Trophoblast cell (in vitro differentiated cells and primary cell): ENCODE results near the gene CSTF2T.

ENCODE experiments used
- DNase-seq, 2 donors: peaks; one replicate each; pipeline ENCODE4 v3.0.0-alpha.2; 2016
- H2AFZ ChIP-seq: 2 replicates; pipeline ENCODE4 v1.6.1; 2013; ENCODE audit warnings: low read length, moderate library complexity, mild to moderate bottlenecking; ENCODE audit not compliant: insufficient read depth, poor library complexity
- H2AK5ac ChIP-seq: 2 replicates; pipeline ENCODE4 v1.6.1; 2013; ENCODE audit warnings: mild to moderate bottlenecking, low read length
- H2BK120ac ChIP-seq: 2 replicates; pipeline ENCODE4 v1.6.1; 2013; ENCODE audit warnings: low read length, mild to moderate bottlenecking, moderate library complexity; ENCODE audit not compliant: insufficient read depth, poor library complexity
- H2BK12ac ChIP-seq: 2 replicates; pipeline ENCODE4 v1.6.1; 2013; ENCODE audit warnings: mild to moderate bottlenecking, low read length, moderate library complexity
- H2BK5ac ChIP-seq: 2 replicates; pipeline ENCODE4 v1.6.1; 2013; ENCODE audit warnings: low read length, low read depth, moderate library complexity, mild to moderate bottlenecking; ENCODE audit not compliant: poor library complexity
- H3K14ac ChIP-seq: 2 replicates; pipeline ENCODE4 v1.6.1; 2013; ENCODE audit warnings: mild to moderate bottlenecking, low read length
- H3K18ac ChIP-seq: 2 replicates; pipeline ENCODE4 v1.6.1; 2013; ENCODE audit warnings: mild to moderate bottlenecking, low read length
- H3K23ac ChIP-seq: 2 replicates; pipeline ENCODE4 v1.6.1; 2013; ENCODE audit warnings: low read length
- H3K27ac ChIP-seq: 2 replicates; pipeline ENCODE4 v1.5.1; 2013; ENCODE audit warnings: low read depth, mild to moderate bottlenecking, inconsistent platforms, low read length, moderate library complexity
- H3K27me3 ChIP-seq: 2 replicates; pipeline ENCODE4 v1.6.1; 2013; ENCODE audit warnings: inconsistent platforms, mild to moderate bottlenecking, low read length, moderate library complexity; ENCODE audit not compliant: insufficient read depth
- H3K36me3 ChIP-seq, 2 experiments: 1 replicate in 1 of 2; 2 replicates in 1 of 2; pipeline ENCODE4 v1.6.1; 2013; ENCODE audit warnings: low read length in 2 of 2, mild to moderate bottlenecking in 2 of 2, moderate library complexity in 1 of 2; ENCODE audit not compliant: insufficient read depth in 2 of 2, control insufficient read depth in 1 of 2
- H3K4ac ChIP-seq: 2 replicates; pipeline ENCODE4 v1.6.1; 2013; ENCODE audit warnings: low read depth, mild to moderate bottlenecking, low read length, moderate library complexity
- H3K4me1 ChIP-seq, 2 experiments: 1 replicate in 1 of 2; 2 replicates in 1 of 2; pipeline ENCODE4 v1.6.1; 2013; ENCODE audit warnings: low read length in 2 of 2, mild to moderate bottlenecking in 2 of 2, moderate library complexity in 1 of 2; ENCODE audit not compliant: insufficient read depth in 2 of 2, control insufficient read depth in 1 of 2
- H3K4me2 ChIP-seq: 2 replicates; pipeline ENCODE4 v1.6.1; 2013; ENCODE audit warnings: inconsistent platforms, mild to moderate bottlenecking, low read length, moderate library complexity
- H3K4me3 ChIP-seq: 2 replicates; pipeline ENCODE4 v1.5.1; 2013; ENCODE audit warnings: mild to moderate bottlenecking, low read depth, low read length, inconsistent platforms
- H3K79me1 ChIP-seq: one replicate; pipeline ENCODE4 v1.6.1; 2013; ENCODE audit warnings: low read length
- H3K79me2 ChIP-seq: 2 replicates; pipeline ENCODE4 v1.6.1; 2013; ENCODE audit warnings: low read length, mild to moderate bottlenecking; ENCODE audit not compliant: control insufficient read depth, insufficient read depth, poor library complexity
- H3K9ac ChIP-seq: 2 replicates; pipeline ENCODE4 v1.6.1; 2013; ENCODE audit warnings: mild to moderate bottlenecking, low read length
- H3K9me3 ChIP-seq: 2 replicates; pipeline ENCODE4 v1.6.1; 2013; ENCODE audit warnings: low read depth, mild to moderate bottlenecking, control low read depth, inconsistent platforms, low read length; ENCODE audit not compliant: insufficient read depth
- H4K12ac ChIP-seq: 2 replicates; pipeline ENCODE4 v1.6.1; 2013; ENCODE audit warnings: low read depth, mild to moderate bottlenecking, low read length, moderate library complexity
- H4K8ac ChIP-seq: 2 replicates; pipeline ENCODE4 v1.6.1; 2013; ENCODE audit warnings: low read depth, mild to moderate bottlenecking, low read length, moderate library complexity
- H4K91ac ChIP-seq: one replicate; pipeline ENCODE4 v1.6.1; 2013; ENCODE audit warnings: low read depth, mild to moderate bottlenecking, low read length, moderate library complexity
- WGBS: extraction: QIAGEN DNeasy Blood & Tissue Kit; methylation state at CpG from one replicate; pipeline ENCODE4 v1.1.7; 2013; ENCODE audit warnings: missing lambda C conversion rate; ENCODE audit not compliant: insufficient read length, insufficient coverage; ENCODE audit errors: extremely low coverage; 5-methylcytosine and 5-hydroxymethylcytosine counted together

CSTF2T gene

GRCh38 chr10:51698473-51699063, 827 bp downstream of the CSTF2T start:
- no peak overlapping the region for H2BK5ac ChIP-seq
- peak overlapping the region; percentile 66 for H4K12ac ChIP-seq
- peak overlapping the region; percentile 45 for H3K14ac ChIP-seq
- peaks cover 7% of the 10 kb centered on the region for H3K79me1 ChIP-seq
- H3K18ac ChIP-seq = no peak overlapping the region
- peak overlapping the region; percentile 80 for H4K8ac ChIP-seq
- peak overlapping the region; percentile 80 for H3K4me3 ChIP-seq
- H3K27me3 ChIP-seq = no peaks in the 10 kb centered on the region
- peak overlapping the region; percentile 28 for H3K4ac ChIP-seq
- no peaks in the 10 kb centered on the region for H3K9me3 ChIP-seq
- no peak overlapping the region for H3K23ac ChIP-seq
- peak overlapping the region; percentile 72 for H4K91ac ChIP-seq
- no CpG with 5 or more reads among the region's 8 CpGs for WGBS
- H3K27ac ChIP-seq = no peak overlapping the region
- H2BK120ac ChIP-seq = no peak overlapping the region
- peak overlapping the region; percentile 81 for H3K9ac ChIP-seq
- H2AK5ac ChIP-seq = no peak overlapping the region
- H2AFZ ChIP-seq = no peak overlapping the region
- no peak overlapping the region for H2BK12ac ChIP-seq
- H3K79me2 ChIP-seq = peaks cover 11% of the 10 kb centered on the region
- H3K4me2 ChIP-seq = peak overlapping the region; percentile 79
- H3K4me1 ChIP-seq = peaks cover 5 to 9% of the 10 kb centered on the region in 2 experiments
- DNase-seq = no peak
- peaks cover 4 to 9% of the 10 kb centered on the region in 2 experiments for H3K36me3 ChIP-seq

DNA sequence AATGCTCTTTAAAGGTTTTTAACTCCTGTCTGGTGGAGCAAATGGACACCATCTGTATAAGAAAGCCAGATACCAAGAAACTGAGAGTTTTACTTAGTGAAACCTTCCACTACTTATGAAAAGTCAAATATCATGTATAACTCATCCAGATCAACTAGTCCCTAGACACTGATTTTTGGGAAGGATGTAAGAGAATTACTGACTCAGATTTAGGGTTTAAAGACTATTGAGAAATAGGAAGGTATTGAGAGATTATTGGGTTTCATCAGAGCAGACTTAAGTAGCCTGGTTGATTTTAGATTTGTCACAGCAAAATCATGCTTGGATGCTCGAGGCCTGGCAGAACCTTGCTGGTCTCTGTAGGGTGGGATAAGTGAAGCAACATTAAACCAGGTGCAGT, 3.1 kb downstream of the CSTF2T start:
- H3K9ac ChIP-seq = no peak overlapping the region

DNA sequence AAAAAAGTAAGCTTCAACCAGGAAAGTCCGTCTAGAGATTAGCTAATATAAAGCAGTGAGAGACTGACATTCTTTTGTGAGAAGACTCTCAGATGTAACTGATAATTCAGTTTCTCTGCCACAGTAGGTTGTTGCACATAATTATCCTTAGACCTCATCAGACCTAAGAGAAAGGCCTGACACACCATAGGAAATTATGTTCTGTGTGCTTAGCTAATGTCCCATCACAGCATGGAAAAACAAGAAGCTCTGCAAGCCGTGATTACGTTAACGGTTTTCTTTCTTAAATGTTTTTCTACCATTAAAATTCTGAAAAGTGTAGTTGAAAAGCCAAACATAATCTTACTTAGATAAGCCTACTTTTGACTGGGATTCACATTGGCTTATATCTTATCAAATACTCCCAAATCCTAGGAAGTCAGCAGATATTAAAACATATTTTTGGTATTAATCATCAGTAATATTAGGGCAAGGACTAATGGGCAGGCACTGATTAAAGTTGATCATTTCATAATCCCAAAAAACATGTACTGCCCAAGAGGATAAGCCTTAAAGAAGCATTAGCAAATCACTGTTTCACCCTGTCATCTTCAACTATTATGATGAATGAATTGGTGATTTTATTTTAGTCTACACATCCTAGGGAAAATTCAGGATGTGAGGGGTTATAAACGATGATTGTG, 5.2 kb downstream of the CSTF2T start:
- no peak overlapping the region for H2BK120ac ChIP-seq
- no peak overlapping the region for H3K4me2 ChIP-seq
- peaks cover 4 to 9% of the 10 kb centered on the region in 2 experiments for H3K36me3 ChIP-seq
- H3K9ac ChIP-seq = no peak overlapping the region
- no peak overlapping the region for H3K23ac ChIP-seq
- no peaks in the 10 kb centered on the region for H3K27me3 ChIP-seq
- no peak overlapping the region for H2BK12ac ChIP-seq
- H3K18ac ChIP-seq = no peak overlapping the region
- whole genome bisulfite sequencing = no CpG with 5 or more reads among the region's 5 CpGs
- no peak overlapping the region for H2AFZ ChIP-seq
- no peaks in the 10 kb centered on the region for H3K9me3 ChIP-seq
- no peak overlapping the region for H3K4ac ChIP-seq
- peak; percentile 6 to 66 for DNase-seq
- H2AK5ac ChIP-seq = no peak overlapping the region
- no peak overlapping the region for H3K4me3 ChIP-seq
- H2BK5ac ChIP-seq = no peak overlapping the region
- no peak overlapping the region for H4K8ac ChIP-seq
- peaks cover 5 to 9% of the 10 kb centered on the region in 2 experiments for H3K4me1 ChIP-seq
- H3K27ac ChIP-seq = no peak overlapping the region
- H3K79me2 ChIP-seq = peaks cover 8% of the 10 kb centered on the region
- no peak overlapping the region for H3K14ac ChIP-seq
- H4K91ac ChIP-seq = no peak overlapping the region
- no peak overlapping the region for H4K12ac ChIP-seq
- peaks cover 3% of the 10 kb centered on the region for H3K79me1 ChIP-seq

More for the DNA sequence above, 3.1 kb downstream of the CSTF2T start:
- Histone ChIP-seq H2BK5ac (no peak overlapping the region), H3K4me1 (peaks cover 5 to 9% of the 10 kb centered on the region in 2 experiments), H3K23ac (no peak overlapping the region), H3K9me3 (no peaks in the 10 kb centered on the region), H4K91ac (no peak overlapping the region), H3K79me2 (peaks cover 11% of the 10 kb centered on the region), H3K36me3 (peaks cover 4 to 9% of the 10 kb centered on the region in 2 experiments), H3K4me2 (no peak overlapping the region), H3K27me3 (no peaks in the 10 kb centered on the region), H4K8ac (no peak overlapping the region), H3K27ac (no peak overlapping the region), H3K79me1 (peaks cover 7% of the 10 kb centered on the region), H2AFZ (no peak overlapping the region), H2AK5ac (no peak overlapping the region), H2BK12ac (no peak overlapping the region), H3K4me3 (no peak overlapping the region), H3K18ac (no peak overlapping the region), H3K14ac (no peak overlapping the region), H2BK120ac (no peak overlapping the region), H4K12ac (no peak overlapping the region), H3K4ac (no peak overlapping the region)
- no CpG with 5 or more reads among the region's 1 CpG for WGBS
- DNase-seq = no peak

GRCh38 chr10:51691135-51691534, 8.3 kb downstream of the CSTF2T start:
- Histone ChIP-seq H3K4me1 (no peaks in the 10 kb centered on the region), H2AK5ac (no peak overlapping the region), H2AFZ (no peak overlapping the region), H2BK120ac (no peak overlapping the region), H3K27me3 (no peaks in the 10 kb centered on the region), H4K12ac (no peak overlapping the region), H3K4ac (no peak overlapping the region), H3K4me2 (no peak overlapping the region), H3K9me3 (no peaks in the 10 kb centered on the region), H2BK5ac (no peak overlapping the region), H3K79me1 (no peaks in the 10 kb centered on the region), H3K4me3 (no peak overlapping the region), H2BK12ac (no peak overlapping the region), H3K23ac (no peak overlapping the region), H3K36me3 (no peaks in the 10 kb centered on the region), H3K27ac (no peak overlapping the region), H3K14ac (no peak overlapping the region), H3K9ac (no peak overlapping the region), H3K18ac (no peak overlapping the region), H3K79me2 (no peaks in the 10 kb centered on the region), H4K91ac (no peak overlapping the region), H4K8ac (no peak overlapping the region)
- DNase-seq = peak; percentile 44 to 75
- WGBS = no CpG with 5 or more reads among the region's 4 CpGs
